HCT116 (cell line): ENCODE measurements around the gene SLC35E2B. TPM values are rescaled to one million over a fixed set of nuclear protein-coding genes. Genes with fewer than 3 reads are reported as not detected.

Source experiments
- ATAC-seq: fragments of 200-7000 bp; cut with Tn5 transposase; 2 replicates; pipeline ENCODE4 v1.9.1; 2020; ENCODE audit warnings: mild to moderate bottlenecking, moderate library complexity
- BruUV-seq: library from RNA; stranded (reverse); fragments of 400-500 nt; replicated peaks from 2 replicates; lab custom pipeline; 2021; lab: Mats Ljungman, UMichigan
- CTCF ChIA-PET: fragments of 300-600 bp; sonication (Branson Sonifier 250); formaldehyde crosslinking; loops from one replicate; lab custom pipeline; 2021; ENCODE audit warnings: antibody characterized with exemption; lab: Charles Lee
- POLR2A ChIA-PET: fragments of 300-600, 350-600 bp; sonication (Branson Sonifier 250); formaldehyde crosslinking; loops from one replicate; lab custom pipeline; 2021; ENCODE audit warnings: antibody characterized with exemption; lab: Charles Lee
- RAD21 ChIA-PET, 2 experiments: fragments of 300-600 bp; sonication (Branson Sonifier 250); formaldehyde crosslinking; loops; one replicate each; lab custom pipeline; 2023; ENCODE audit warnings: low total read pairs in 2 of 2; ENCODE audit not compliant: uncharacterized antibody in 2 of 2, unreplicated experiment in 2 of 2, low non-redundant PET in 1 of 2; lab: Charles Lee
- DNase-seq: peaks from one replicate; pipeline ENCODE4 v3.0.0-alpha.2; 2010; ENCODE audit warnings: low read depth, low spot score
- H2AFZ ChIP-seq: fragments of 200-600 bp; shearing (Covaris generic), sonication (generic); 2 replicates; pipeline ENCODE4 v1.6.1; 2017; ENCODE audit warnings: low read depth, mixed run types, mixed read lengths, antibody characterized with exemption, low read length; ENCODE audit not compliant: poor library complexity, severe bottlenecking
- H3K27ac ChIP-seq: 2 replicates; pipeline ENCODE4 v1.5.1; 2012; ENCODE audit warnings: low read depth, low read length
- H3K27me3 ChIP-seq: fragments of 200-600 bp; sonication (generic); 2 replicates; pipeline ENCODE4 v1.6.1; 2016; ENCODE audit warnings: mixed run types, low read length, mixed read lengths; ENCODE audit not compliant: insufficient read depth
- H3K36me3 ChIP-seq, 2 experiments: fragments of 200-500 bp in 1 of 2; fragments of 200-600 bp in 1 of 2; sonication (Bioruptor generic) in 1 of 2; sonication (generic) in 1 of 2; 2 replicates each; pipeline versions ENCODE4 v1.5.1 to v1.6.1; 2014 to 2016; ENCODE audit warnings: low read length in 2 of 2, inconsistent platforms in 1 of 2, mixed read lengths in 1 of 2, mixed run types in 1 of 2; ENCODE audit not compliant: insufficient read depth in 2 of 2, control insufficient read depth in 1 of 2
- H3K4me1 ChIP-seq, 2 experiments: fragments of 200-600 bp in 1 of 2; sonication (generic) in 1 of 2; 2 replicates each; pipeline versions ENCODE4 v1.5.1 to v1.6.1; 2012 to 2017; ENCODE audit warnings: low read length in 2 of 2, inconsistent platforms in 1 of 2, mild to moderate bottlenecking in 1 of 2, mixed read lengths in 1 of 2, mixed run types in 1 of 2, moderate library complexity in 1 of 2; ENCODE audit not compliant: insufficient read depth in 2 of 2, control insufficient read depth in 1 of 2
- H3K4me2 ChIP-seq: fragments of 200-600 bp; sonication (generic); 2 replicates; pipeline ENCODE4 v1.6.1; 2017; ENCODE audit warnings: mixed run types, low read length, mixed read lengths
- H3K4me3 ChIP-seq, 2 experiments: fragments of 200-600 bp in 1 of 2; sonication (generic) in 1 of 2; replicated peaks in 1 of 2; 2 replicates each; pipeline ENCODE4 v1.5.1; 2011 to 2016; ENCODE audit warnings: low read length in 2 of 2, control low read depth in 1 of 2, low read depth in 1 of 2, mild to moderate bottlenecking in 1 of 2, mixed read lengths in 1 of 2, mixed run types in 1 of 2
- H3K79me2 ChIP-seq: fragments of 200-600 bp; sonication (generic); 2 replicates; pipeline ENCODE4 v1.6.1; 2017; ENCODE audit warnings: mild to moderate bottlenecking, mixed run types, low read length, moderate library complexity, mixed read lengths; ENCODE audit not compliant: insufficient read depth
- H3K9ac ChIP-seq: fragments of 200-600 bp; sonication (generic); 2 replicates; pipeline ENCODE4 v1.6.1; 2016; ENCODE audit warnings: low read length, mixed read lengths
- H3K9me2 ChIP-seq: fragments of 200-600 bp; sonication (generic), shearing (Covaris generic); 2 replicates; pipeline ENCODE4 v1.6.1; 2017; ENCODE audit warnings: mixed run types, mild to moderate bottlenecking, moderate library complexity; ENCODE audit not compliant: insufficient read depth
- H3K9me3 ChIP-seq, 2 experiments: fragments of 200-500 bp in 1 of 2; fragments of 200-600 bp in 1 of 2; sonication (Bioruptor generic) in 1 of 2; sonication (generic) in 1 of 2; 2 replicates each; pipeline ENCODE4 v1.6.1; 2014 to 2017; ENCODE audit warnings: low read length in 2 of 2, mixed read lengths in 2 of 2, inconsistent platforms in 1 of 2, low read depth in 1 of 2, mild to moderate bottlenecking in 1 of 2, mixed run types in 1 of 2, moderate library complexity in 1 of 2; ENCODE audit not compliant: control insufficient read depth in 1 of 2, insufficient read depth in 1 of 2
- H4K20me1 ChIP-seq: fragments of 200-600 bp; sonication (generic), shearing (Covaris generic); 2 replicates; pipeline ENCODE4 v1.6.1; 2017; ENCODE audit warnings: mixed run types, mild to moderate bottlenecking, moderate library complexity; ENCODE audit not compliant: insufficient read depth
- CBX3 ChIP-seq: IDR thresholded peaks from 2 replicates; pipeline ENCODE4 v1.6.1; 2012; ENCODE audit warnings: low read depth
- CEBPB ChIP-seq: IDR thresholded peaks from 2 replicates; pipeline ENCODE4 v1.6.1; 2012; ENCODE audit warnings: low read depth
- EZH2phosphoT487 ChIP-seq: fragments of 200-600 bp; IDR thresholded peaks from 2 replicates; pipeline ENCODE4 v1.6.1; 2018; ENCODE audit warnings: antibody characterized with exemption, borderline replicate concordance
- POLR2AphosphoS5 ChIP-seq: IDR thresholded peaks from 2 replicates; pipeline ENCODE4 v1.6.1; 2011; ENCODE audit warnings: mild to moderate bottlenecking, low read depth, low read length, moderate library complexity
- RAD21 ChIP-seq: IDR thresholded peaks from 2 replicates; pipeline ENCODE4 v1.6.1; 2012; ENCODE audit warnings: low read depth, mild to moderate bottlenecking
- SP1 ChIP-seq: IDR thresholded peaks from 2 replicates; pipeline ENCODE4 v1.6.1; 2012; ENCODE audit warnings: low read depth
- TCF7L2 ChIP-seq: IDR thresholded peaks from 2 replicates; pipeline ENCODE4 v1.7.0; 2011; ENCODE audit warnings: borderline replicate concordance, inconsistent platforms; ENCODE audit not compliant: insufficient read depth, insufficient read length; ENCODE audit errors: extremely low read depth
- YY1 ChIP-seq: IDR thresholded peaks from 2 replicates; pipeline ENCODE4 v1.6.1; 2011; ENCODE audit warnings: low read length, low read depth, moderate library complexity, mild to moderate bottlenecking; ENCODE audit not compliant: insufficient replicate concordance; ENCODE audit errors: extremely low read depth
- ZFX ChIP-seq: fragments of 450-650 bp; IDR thresholded peaks from 2 replicates; pipeline ENCODE4 v1.6.1; 2017
- ZNF274 ChIP-seq: fragments of 200-500 bp; sonication (Bioruptor generic); IDR thresholded peaks from 2 replicates; pipeline ENCODE4 v1.6.1; 2014; ENCODE audit warnings: mild to moderate bottlenecking, low read depth, low read length, inconsistent platforms
- intact Hi-C: fragments of 100-400 bp; cut with micrococcal nuclease; formaldehyde crosslinking; loops from 2 replicates; pipeline ENCODE4 v1.10.0; 2022
- total RNA-seq: library from RNA; stranded (reverse); gene quantifications from one replicate; pipeline ENCODE4 v1.2.1, GENCODE V29; 2021; ENCODE audit not compliant: unreplicated experiment
- TF ChIP-seq, protein P1 (sequence below): IDR thresholded peaks from 2 replicates; pipeline ENCODE4 v1.6.1; 2012
- TF ChIP-seq, protein P2 (sequence below): IDR thresholded peaks from 2 replicates; pipeline ENCODE4 v1.6.1; 2012; ENCODE audit warnings: low read depth

The SLC35E2B gene
- total RNA-seq, 1 experiment from 2014 or later = 30.3 TPM

DNA sequence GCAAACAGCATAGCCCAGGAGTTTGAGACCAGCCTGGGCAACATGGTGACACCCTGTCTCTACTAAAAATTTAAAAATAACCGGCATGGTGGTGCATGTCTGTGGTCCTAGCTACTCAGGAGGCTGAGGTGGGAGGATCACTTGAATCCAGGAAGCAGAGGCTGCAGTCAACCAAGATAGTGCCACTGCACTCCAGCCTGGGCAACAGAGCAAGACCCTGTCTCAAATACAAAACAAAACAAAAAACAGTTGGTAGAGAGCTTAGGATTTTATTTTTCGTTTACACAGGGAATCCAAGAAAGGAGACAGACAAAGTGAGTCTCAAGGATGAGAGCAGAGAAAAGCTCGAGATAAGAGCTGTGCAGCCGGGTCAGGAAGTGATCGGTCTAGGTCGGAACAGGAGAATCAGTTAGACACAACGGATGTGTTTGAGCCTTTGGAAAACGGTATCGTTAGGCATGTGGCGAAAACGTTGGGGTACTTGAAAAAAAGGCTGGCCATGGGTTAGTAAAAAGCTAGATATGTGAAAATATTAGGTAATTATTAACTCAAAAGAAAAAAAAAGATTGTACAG is 79.0 kb downstream of the SLC35E2B start (continued):
- no peak for TF ChIP-seq YY1
- TF ChIP-seq CBX3 = no peak
- TF ChIP-seq POLR2AphosphoS5 = no peak
- TF ChIP-seq, protein P1, sequence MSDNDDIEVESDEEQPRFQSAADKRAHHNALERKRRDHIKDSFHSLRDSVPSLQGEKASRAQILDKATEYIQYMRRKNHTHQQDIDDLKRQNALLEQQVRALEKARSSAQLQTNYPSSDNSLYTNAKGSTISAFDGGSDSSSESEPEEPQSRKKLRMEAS = no peak
- TF ChIP-seq SP1 = no peak
- TF ChIP-seq, protein P2, sequence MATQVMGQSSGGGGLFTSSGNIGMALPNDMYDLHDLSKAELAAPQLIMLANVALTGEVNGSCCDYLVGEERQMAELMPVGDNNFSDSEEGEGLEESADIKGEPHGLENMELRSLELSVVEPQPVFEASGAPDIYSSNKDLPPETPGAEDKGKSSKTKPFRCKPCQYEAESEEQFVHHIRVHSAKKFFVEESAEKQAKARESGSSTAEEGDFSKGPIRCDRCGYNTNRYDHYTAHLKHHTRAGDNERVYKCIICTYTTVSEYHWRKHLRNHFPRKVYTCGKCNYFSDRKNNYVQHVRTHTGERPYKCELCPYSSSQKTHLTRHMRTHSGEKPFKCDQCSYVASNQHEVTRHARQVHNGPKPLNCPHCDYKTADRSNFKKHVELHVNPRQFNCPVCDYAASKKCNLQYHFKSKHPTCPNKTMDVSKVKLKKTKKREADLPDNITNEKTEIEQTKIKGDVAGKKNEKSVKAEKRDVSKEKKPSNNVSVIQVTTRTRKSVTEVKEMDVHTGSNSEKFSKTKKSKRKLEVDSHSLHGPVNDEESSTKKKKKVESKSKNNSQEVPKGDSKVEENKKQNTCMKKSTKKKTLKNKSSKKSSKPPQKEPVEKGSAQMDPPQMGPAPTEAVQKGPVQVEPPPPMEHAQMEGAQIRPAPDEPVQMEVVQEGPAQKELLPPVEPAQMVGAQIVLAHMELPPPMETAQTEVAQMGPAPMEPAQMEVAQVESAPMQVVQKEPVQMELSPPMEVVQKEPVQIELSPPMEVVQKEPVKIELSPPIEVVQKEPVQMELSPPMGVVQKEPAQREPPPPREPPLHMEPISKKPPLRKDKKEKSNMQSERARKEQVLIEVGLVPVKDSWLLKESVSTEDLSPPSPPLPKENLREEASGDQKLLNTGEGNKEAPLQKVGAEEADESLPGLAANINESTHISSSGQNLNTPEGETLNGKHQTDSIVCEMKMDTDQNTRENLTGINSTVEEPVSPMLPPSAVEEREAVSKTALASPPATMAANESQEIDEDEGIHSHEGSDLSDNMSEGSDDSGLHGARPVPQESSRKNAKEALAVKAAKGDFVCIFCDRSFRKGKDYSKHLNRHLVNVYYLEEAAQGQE = no peak

DNA sequence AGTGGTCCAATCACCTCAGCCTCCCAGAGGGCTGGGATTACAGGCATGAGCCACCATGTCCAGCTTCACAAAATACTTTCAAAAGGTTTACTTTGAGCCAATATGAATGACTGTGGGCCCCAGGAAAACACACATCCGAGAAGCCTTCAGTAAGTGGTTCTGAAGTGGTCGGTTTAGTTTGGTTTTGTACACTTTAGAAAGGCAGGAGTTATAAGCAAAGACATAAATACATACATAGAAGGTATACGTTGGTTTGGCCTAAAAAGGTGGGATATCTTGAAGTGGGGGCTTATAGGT is 80.5 kb downstream of the SLC35E2B start:
- Histone ChIP-seq H3K79me2 (peaks cover 9% of the 10 kb centered on the region; the same call in 1 of the 2 replicates), H4K20me1 (0 out of 2 replicates have a peak, but pooled peaks cover 3% of the 10 kb centered on the region), H3K27ac (no peak overlapping the region), H3K9me3 (no peaks in the 10 kb centered on the region), H3K4me1 (peaks cover 7 to 19% of the 10 kb centered on the region in 2 experiments; a peak in 3 of 4 replicates), H3K27me3 (no peaks in the 10 kb centered on the region), H2AFZ (no peak overlapping the region), H3K9me2 (no peaks in the 10 kb centered on the region), H3K9ac (no peak overlapping the region), H3K36me3 (no peaks in the 10 kb centered on the region), H3K4me2 (no peak overlapping the region), H3K4me3 (no peak overlapping the region)
- ChIA-PET POLR2A (no interaction called here), RAD21 (no interaction called here), CTCF (no interaction called here)
- ATAC-seq (no peak), DNase-seq (no peak)
- intact Hi-C loops = loop anchor here (10.0 kb wide), 1 partner anchor 267 kb away; the partner anchor contains the start of gene DVL1
- no TSS peak for BruUV-seq
- TF ChIP-seq POLR2AphosphoS5 = no peak
- no peak for TF ChIP-seq RAD21
- TF ChIP-seq ZFX = no peak
- TF ChIP-seq ZNF274 = no peak
- TF ChIP-seq EZH2phosphoT487 = no peak
- TF ChIP-seq SP1 = no peak
- TF ChIP-seq TCF7L2 = no peak
- TF ChIP-seq CEBPB = no peak
